SU-DHL-6 (cell line): ENCODE measurements around the gene GRAMD1A.

Source experiments
- H2AFZ ChIP-seq: fragments of 200-600 bp; sonication (generic); 2 replicates; pipeline ENCODE4 v1.6.1; 2014; ENCODE audit warnings: low read depth, mild to moderate bottlenecking, moderate library complexity, mixed read lengths, antibody characterized with exemption, low read length; ENCODE audit not compliant: severe bottlenecking
- H3F3A ChIP-seq: fragments of 200-600 bp; shearing (Covaris generic); 2 replicates; pipeline ENCODE4 v1.6.0; 2016; ENCODE audit warnings: antibody characterized with exemption, mild to moderate bottlenecking; ENCODE audit not compliant: insufficient read depth
- H3K27ac ChIP-seq: fragments of 200-600 bp; sonication (generic); 2 replicates; pipeline ENCODE4 v1.5.1; 2016; ENCODE audit warnings: low read depth, mild to moderate bottlenecking, low read length, moderate library complexity, mixed read lengths
- H3K27me3 ChIP-seq: fragments of 200-600 bp; sonication (generic), shearing (Covaris generic); 2 replicates; pipeline ENCODE4 v1.6.0; 2014; ENCODE audit warnings: mild to moderate bottlenecking, low read length
- H3K36me3 ChIP-seq: fragments of 200-600 bp; sonication (generic); 2 replicates; pipeline ENCODE4 v1.6.1; 2014; ENCODE audit warnings: mild to moderate bottlenecking, low read length, mixed read lengths
- H3K4me2 ChIP-seq: fragments of 300-600, 200-600 bp; shearing (Covaris generic), sonication (generic); 2 replicates; pipeline ENCODE4 v1.6.0; 2014; ENCODE audit warnings: low read length, low read depth, mild to moderate bottlenecking; ENCODE audit not compliant: poor library complexity, severe bottlenecking
- H3K4me3 ChIP-seq: fragments of 200-600 bp; sonication (generic); 2 replicates; pipeline ENCODE4 v1.5.1; 2014; ENCODE audit warnings: antibody characterized with exemption, low read length, mild to moderate bottlenecking, mixed read lengths; ENCODE audit not compliant: insufficient read depth, poor library complexity, severe bottlenecking
- H3K79me2 ChIP-seq: fragments of 200-600 bp; sonication (generic); 2 replicates; pipeline ENCODE4 v1.6.1; 2014; ENCODE audit warnings: mild to moderate bottlenecking, low read length, moderate library complexity; ENCODE audit not compliant: insufficient read depth
- H3K9ac ChIP-seq: fragments of 200-600 bp; sonication (generic); 2 replicates; pipeline ENCODE4 v1.7.0; 2014; ENCODE audit warnings: mild to moderate bottlenecking, low read length
- H3K9me2 ChIP-seq: fragments of 200-600 bp; sonication (generic); replicated peaks from 2 replicates; pipeline ENCODE4 v1.6.1; 2014; ENCODE audit warnings: low read length; ENCODE audit not compliant: insufficient read depth
- H3K9me3 ChIP-seq: fragments of 200-600 bp; sonication (generic); 2 replicates; pipeline ENCODE4 v1.6.1; 2014; ENCODE audit warnings: low read length, mixed read lengths; ENCODE audit not compliant: insufficient read depth
- H4K20me1 ChIP-seq: fragments of 200-600 bp; sonication (generic); 2 replicates; pipeline ENCODE4 v1.6.1; 2014; ENCODE audit warnings: low read depth, mild to moderate bottlenecking, antibody characterized with exemption, low read length, moderate library complexity, mixed read lengths
- CTCF ChIP-seq: fragments of 200-600 bp; sonication (generic); IDR thresholded peaks from one replicate; pipeline ENCODE4 v1.5.1; 2017; ENCODE audit warnings: antibody characterized with exemption, mild to moderate bottlenecking, low read length, moderate library complexity; ENCODE audit not compliant: insufficient read depth, poor library complexity, severe bottlenecking
- EZH2phosphoT487 ChIP-seq: fragments of 200-600 bp; sonication (generic), shearing (Covaris generic); conservative IDR thresholded peaks from 2 replicates; pipeline ENCODE4 v1.6.1; 2018; ENCODE audit warnings: mild to moderate bottlenecking, antibody characterized with exemption, low read length, moderate library complexity, mixed read lengths

The GRAMD1A gene

GRCh38 chr19:35061583-35062373, 61.7 kb downstream of the GRAMD1A start:
- Histone ChIP-seq H2AFZ (no peak overlapping the region), H3K27me3 (no peaks in the 10 kb centered on the region), H3K4me3 (no peak overlapping the region), H3F3A (no peaks in the 10 kb centered on the region), H3K27ac (no peak overlapping the region), H3K36me3 (no peaks in the 10 kb centered on the region), H4K20me1 (no peaks in the 10 kb centered on the region), H3K4me2 (no peak overlapping the region), H3K9me3 (no peaks in the 10 kb centered on the region), H3K79me2 (no peaks in the 10 kb centered on the region), H3K9me2 (no peaks in the 10 kb centered on the region), H3K9ac (no peak overlapping the region)
- TF ChIP-seq EZH2phosphoT487 (no peak), CTCF (no peak)

- Histone ChIP-seq H3K27me3 (no peaks in the 10 kb centered on the region), H3K9me3 (no peaks in the 10 kb centered on the region), H3K79me2 (no peaks in the 10 kb centered on the region), H4K20me1 (no peaks in the 10 kb centered on the region), H3K27ac (no peak overlapping the region), H3F3A (no peaks in the 10 kb centered on the region), H3K4me2 (no peak overlapping the region), H3K36me3 (no peaks in the 10 kb centered on the region), H3K9ac (no peak overlapping the region), H2AFZ (no peak overlapping the region), H3K4me3 (no peak overlapping the region), H3K9me2 (no peaks in the 10 kb centered on the region)
- TF ChIP-seq CTCF (no peak), EZH2phosphoT487 (no peak)
Measured at GRCh38 chr19:35062942-35063341, 62.8 kb downstream of the GRAMD1A start.

- no peaks in the 10 kb centered on the region for H3K9me3 ChIP-seq
- H3K4me2 ChIP-seq: no peak overlapping the region
Measured at GRCh38 chr19:35063940-35064818, 64.1 kb downstream of the GRAMD1A start.

More at GRCh38 chr19:35063940-35064818, 64.1 kb downstream of the GRAMD1A start:
- no peaks in the 10 kb centered on the region for H3K36me3 ChIP-seq
- no peaks in the 10 kb centered on the region for H3F3A ChIP-seq
- H3K9me2 ChIP-seq: no peaks in the 10 kb centered on the region
- H3K27me3 ChIP-seq: no peaks in the 10 kb centered on the region
- no peak overlapping the region for H3K27ac ChIP-seq
- no peak overlapping the region for H3K4me3 ChIP-seq
- TF ChIP-seq CTCF: no peak
- no peak for TF ChIP-seq EZH2phosphoT487
- H3K9ac ChIP-seq: no peak overlapping the region
- no peak overlapping the region for H2AFZ ChIP-seq
- no peaks in the 10 kb centered on the region for H3K79me2 ChIP-seq
- no peaks in the 10 kb centered on the region for H4K20me1 ChIP-seq
